GM12875 (cell line): Measurements from ENCODE around the gene ANKFN1.
"Not testable (repeated sequence)": the region's sequence is repeated elsewhere in the genome, so short reads cannot be mapped to it uniquely, and the experiment has no call there.

ENCODE experiments used
- H3K4me3 ChIP-seq: one replicate; pipeline ENCODE4 v1.5.1; 2011; ENCODE audit warnings: low read depth, low read length, control low read depth
- TF ChIP-seq, protein P1 (sequence below): IDR thresholded peaks from 2 replicates; pipeline ENCODE4 v1.5.1; 2011; ENCODE audit warnings: low read depth, mild to moderate bottlenecking, control low read depth, inconsistent platforms, low read length, moderate library complexity, borderline replicate concordance; ENCODE audit not compliant: insufficient read depth

The ANKFN1 gene

GRCh38 chr17:56393156-56393555 is 239.9 kb downstream of the ANKFN1 start:
- no peak overlapping the region for H3K4me3 ChIP-seq

GRCh38 chr17:56395787-56396186 is 242.5 kb downstream of the ANKFN1 start:
- TF ChIP-seq, protein P1, sequence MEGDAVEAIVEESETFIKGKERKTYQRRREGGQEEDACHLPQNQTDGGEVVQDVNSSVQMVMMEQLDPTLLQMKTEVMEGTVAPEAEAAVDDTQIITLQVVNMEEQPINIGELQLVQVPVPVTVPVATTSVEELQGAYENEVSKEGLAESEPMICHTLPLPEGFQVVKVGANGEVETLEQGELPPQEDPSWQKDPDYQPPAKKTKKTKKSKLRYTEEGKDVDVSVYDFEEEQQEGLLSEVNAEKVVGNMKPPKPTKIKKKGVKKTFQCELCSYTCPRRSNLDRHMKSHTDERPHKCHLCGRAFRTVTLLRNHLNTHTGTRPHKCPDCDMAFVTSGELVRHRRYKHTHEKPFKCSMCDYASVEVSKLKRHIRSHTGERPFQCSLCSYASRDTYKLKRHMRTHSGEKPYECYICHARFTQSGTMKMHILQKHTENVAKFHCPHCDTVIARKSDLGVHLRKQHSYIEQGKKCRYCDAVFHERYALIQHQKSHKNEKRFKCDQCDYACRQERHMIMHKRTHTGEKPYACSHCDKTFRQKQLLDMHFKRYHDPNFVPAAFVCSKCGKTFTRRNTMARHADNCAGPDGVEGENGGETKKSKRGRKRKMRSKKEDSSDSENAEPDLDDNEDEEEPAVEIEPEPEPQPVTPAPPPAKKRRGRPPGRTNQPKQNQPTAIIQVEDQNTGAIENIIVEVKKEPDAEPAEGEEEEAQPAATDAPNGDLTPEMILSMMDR = no peak
- H3K4me3 ChIP-seq = no peak overlapping the region

More at GRCh38 chr17:56393156-56393555, 239.9 kb downstream of the ANKFN1 start:
- TF ChIP-seq, protein P1 = no peak

DNA sequence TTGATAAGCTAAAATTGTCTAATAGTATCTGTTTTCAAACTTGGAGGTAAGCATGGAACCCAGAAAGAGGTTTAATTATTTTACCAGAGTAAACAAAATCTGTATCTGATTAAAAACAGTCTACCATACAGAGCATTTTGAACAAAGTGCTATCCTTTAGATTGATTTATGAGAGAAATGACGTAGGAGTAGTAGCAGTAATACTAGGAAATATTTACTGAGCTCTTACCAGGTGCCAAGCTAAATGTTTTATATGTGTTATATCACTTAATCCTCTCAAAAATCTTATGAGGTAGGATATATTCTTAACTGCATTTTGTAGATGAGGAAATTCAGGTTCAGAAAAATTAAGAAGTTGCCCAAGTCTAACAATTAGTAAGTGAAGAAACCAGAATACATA is 253.8 kb downstream of the ANKFN1 start:
- H3K4me3 ChIP-seq = no peak overlapping the region
- TF ChIP-seq, protein P1 = no peak

- H3K4me3 ChIP-seq = not testable (repeated sequence)
These were observed 259.1 kb downstream of the ANKFN1 start for GRCh38 chr17:56412356-56412755.

DNA sequence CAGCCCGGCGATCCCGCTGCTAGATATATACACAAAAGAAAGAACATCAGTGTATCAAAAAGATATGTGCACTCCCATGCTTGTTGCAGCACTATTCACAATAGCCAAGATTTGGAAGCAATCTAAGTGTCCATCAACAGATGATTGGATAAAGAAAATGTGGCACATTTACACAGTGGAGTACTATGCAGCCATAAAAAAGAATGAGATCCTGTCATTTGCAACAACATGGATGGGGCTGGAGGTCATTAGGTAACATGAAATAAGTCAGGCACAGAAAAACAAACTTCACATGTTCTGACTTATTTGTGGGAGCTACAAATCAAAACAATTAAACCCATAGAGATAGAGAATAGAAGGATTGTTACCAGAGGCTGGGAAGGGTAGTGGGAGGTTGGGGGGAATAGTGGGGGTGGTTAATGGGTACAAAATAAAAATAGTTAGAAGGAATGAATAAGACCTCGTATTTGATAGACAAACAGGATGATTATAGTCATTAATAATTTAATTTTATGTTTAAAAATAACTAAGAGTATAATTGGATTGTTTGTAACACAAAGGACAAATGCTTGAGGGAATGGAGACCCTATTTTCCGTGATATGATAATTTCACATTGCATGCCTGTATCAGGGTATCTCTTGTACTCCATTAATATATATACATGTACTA is 263.5 kb downstream of the ANKFN1 start:
- TF ChIP-seq, protein P1 = no peak
- no peak overlapping the region for H3K4me3 ChIP-seq

- no peak overlapping the region for H3K4me3 ChIP-seq
- TF ChIP-seq, protein P1 = no peak
These were observed 270.7 kb downstream of the ANKFN1 start for GRCh38 chr17:56424005-56424404.

DNA sequence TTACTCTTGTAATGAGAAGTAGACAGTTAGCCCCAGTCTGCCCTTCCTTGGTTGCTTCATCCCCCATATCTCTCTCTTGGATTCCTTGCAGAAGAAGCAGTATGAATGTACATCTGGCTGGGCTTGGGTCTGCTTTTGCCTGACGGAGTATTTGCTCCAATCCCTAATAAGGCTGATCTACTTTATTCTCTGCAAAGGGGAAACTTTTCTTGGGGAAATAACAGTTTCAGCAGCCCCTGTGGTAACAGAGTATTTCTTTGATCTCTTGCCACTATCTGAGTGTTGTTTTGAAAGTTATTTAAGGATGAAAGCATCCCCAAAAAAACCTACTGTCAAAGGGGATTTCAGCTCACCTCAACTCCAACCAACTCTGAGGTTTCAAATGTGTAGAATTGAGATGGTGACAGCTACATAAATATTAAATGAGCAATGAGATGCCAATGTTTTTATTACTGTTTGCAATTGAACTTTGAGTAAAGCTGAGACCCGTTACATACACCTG is 271.3 kb downstream of the ANKFN1 start:
- TF ChIP-seq, protein P1 = no peak
- H3K4me3 ChIP-seq = no peak overlapping the region

DNA sequence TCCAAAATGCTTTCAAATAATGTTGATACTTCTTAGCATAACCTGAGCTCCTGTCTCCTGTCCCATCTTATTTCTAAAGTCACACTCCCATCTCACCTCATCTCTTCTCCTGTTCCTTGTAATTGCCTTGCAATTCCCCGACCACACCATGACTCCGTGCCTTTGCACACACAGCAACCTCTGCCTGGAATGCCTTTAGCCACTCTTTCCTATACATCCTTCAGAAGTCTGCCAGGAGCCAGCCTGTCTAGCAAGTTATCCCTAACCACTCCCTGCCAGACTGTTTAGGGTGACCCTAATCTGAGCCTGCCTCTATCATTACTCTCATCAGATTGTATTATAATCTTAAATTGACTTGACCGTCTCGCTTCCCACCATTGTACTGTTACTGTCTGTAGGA is 272.2 kb downstream of the ANKFN1 start:
- H3K4me3 ChIP-seq = no peak overlapping the region
- TF ChIP-seq, protein P1 = no peak
